HG03571 (cell line): Measurements from ENCODE around the gene GPD1L.
A peak's percentile ranks its signal among the peaks of the same experiment; 100 is the strongest.
"Not testable (repeated sequence)": the region's sequence is repeated elsewhere in the genome, so short reads cannot be mapped to it uniquely, and the experiment has no call there.

Source experiments
- ATAC-seq: cut with Tn5 transposase; IDR thresholded peaks from one replicate; pipeline ENCODE4 v1.9.1; 2021; ENCODE audit not compliant: unreplicated experiment

The GPD1L gene

GRCh38 chr3:32106132-32106928, at the start of gene GPD1L:
GPD1L (plus strand) TSS chr3:32106620; CDS start chr3:32106712, 92 bp downstream.
- peak; percentile 100 for ATAC-seq

- ATAC-seq: not testable (repeated sequence)
Measured at GRCh38 chr3:32058465-32058864, 48.0 kb upstream of the GPD1L start.

DNA sequence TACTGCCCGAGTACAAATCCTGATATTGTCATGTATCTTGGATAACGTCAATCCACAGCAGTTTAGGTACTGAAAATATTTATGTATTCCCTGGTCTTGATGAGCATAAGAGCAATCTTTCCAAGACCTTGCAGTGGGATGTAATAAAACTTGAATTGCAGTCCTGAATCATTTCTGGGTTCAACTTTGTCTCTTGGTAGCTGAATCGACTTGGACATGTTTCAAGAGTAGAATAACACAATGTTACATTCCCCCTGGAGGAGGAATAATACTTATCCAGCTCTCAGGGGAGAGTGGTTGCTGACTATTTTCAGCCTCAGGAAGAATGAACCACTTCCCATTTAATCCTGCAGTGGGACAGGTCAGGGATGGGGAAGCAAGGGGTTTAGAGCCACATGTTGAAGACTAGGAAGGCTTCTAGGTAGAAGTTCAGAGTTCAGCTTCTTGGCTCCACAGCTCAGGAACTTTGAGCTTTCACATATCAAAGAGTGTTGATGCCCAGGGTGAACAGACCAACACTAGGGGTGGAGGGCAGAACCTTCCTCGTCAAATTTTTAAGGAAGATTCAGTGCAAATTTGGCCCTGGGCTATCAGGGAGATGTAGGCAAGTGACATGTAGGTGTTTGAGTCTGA, 43.4 kb upstream of the GPD1L start:
- ATAC-seq: no peak

DNA sequence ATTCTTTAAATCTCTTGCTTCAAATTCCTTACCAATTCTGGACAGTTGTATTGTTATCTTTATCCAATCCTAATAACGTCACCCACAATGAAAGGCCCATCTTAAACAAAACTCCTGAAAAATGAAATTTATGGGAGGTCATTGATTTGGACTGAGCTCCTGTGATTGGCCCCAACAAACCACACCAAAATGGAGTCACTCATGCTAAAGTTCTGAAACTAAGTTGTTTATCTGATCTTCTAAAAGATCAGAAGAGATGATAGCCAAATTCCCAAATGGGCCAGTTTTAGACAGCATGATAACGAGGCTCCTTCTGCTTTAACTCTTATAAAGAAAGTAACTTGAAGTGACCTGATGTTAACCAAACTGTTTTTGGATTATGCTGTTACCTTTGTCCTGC, 39.7 kb upstream of the GPD1L start:
- no peak for ATAC-seq

DNA sequence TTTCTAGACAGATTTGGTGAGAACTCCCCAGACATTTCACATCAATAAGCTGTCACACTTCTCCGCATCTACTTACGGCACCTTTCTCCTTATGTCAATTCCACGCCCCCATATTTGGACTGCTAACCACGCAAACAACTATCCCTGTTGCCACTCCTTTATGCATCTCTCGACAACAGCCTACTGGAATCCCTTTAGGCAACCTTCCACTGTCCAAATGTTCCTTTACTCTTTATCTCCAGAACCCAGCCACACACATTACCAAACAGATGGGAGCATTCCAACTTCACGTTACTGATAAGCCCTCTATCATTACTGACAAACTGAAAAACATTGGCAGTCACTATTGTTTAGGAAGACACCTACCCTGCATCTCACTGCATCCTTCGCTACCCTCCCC, 32.2 kb upstream of the GPD1L start:
- ATAC-seq: not testable (repeated sequence)

DNA sequence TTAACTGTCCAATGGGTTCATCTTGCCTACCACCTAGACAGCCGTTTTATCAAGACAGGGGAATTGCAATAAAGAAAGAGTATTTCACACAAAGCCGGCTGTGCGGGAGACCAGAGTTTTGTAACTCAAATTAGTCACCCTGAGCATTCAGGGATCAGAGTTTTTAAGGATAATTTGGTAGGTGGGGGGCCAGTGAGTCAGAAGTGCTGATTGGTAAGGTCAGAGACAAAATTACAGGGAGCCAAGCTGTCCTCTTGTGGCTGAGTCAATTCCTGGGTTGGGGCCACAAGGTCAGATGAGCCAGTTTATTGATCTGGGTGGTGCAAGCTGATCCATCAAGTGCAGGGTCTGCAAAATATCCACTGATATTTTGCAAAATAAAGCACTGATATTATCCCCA, 29.9 kb upstream of the GPD1L start:
- ATAC-seq: no peak

DNA sequence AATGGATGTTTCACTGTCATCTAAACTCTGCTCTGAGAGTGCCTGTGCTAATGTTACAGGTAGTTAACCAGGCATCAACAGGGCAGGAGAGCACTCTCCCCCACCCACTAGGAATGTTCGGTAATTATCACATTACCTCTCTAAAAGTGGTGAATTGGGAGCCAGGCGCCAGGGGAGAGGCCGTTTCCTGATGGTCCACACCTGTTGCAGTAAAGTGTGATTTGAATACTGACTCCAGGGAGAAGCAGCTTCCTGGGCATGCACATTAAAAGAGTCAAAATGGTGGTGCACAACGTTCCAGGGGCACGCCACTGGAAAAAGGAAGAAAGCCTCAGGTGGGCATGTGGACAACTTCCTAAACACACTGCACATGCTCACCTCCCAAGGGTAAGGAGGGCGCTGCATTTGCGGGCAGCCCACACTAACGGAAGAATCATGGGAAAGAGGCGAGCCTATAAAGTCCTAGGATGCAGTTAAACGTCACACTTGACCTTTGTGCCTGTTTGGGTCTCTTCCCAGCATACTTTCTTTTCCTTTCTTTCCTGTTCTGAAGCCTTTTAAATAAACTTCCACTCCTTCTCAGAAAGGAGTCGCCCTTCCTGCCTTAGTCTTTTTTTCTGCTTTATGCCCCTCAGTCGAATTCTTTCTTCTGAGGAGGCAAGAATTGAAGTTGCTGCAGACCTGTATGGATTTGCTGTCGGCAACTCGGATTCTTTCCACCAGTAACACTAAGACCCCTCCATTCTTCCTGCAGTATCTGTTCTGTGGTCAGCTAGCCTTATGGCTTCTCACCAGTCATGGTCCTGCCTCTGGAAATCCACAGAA, 28.9 kb upstream of the GPD1L start:
- ATAC-seq: no peak

GRCh38 chr3:32078085-32078634, 28.3 kb upstream of the GPD1L start:
- ATAC-seq: no peak

DNA sequence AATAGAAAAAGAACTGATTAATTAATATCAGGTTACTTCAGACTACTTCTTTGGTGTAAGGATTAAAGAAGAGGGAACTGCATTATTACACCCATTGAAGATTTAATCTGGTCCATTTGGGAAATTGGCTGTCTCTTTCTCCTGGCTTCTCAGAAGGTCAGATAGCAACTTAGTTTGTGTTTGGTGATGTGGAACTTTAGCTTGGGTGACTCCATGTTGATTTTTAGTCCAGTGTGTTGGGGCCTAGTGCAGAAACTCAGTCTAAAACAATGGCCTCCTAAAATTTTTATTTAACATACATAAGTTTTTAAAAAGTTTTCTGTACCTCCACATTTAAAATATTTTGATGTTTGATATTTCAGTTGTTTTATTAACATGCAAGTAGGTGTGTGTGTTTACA, 27.6 kb upstream of the GPD1L start:
- no peak for ATAC-seq

- no peak for ATAC-seq
Measured at GRCh38 chr3:32082721-32083120, 23.7 kb upstream of the GPD1L start.

GRCh38 chr3:32083702-32084270, 22.6 kb upstream of the GPD1L start:
- ATAC-seq: no peak

DNA sequence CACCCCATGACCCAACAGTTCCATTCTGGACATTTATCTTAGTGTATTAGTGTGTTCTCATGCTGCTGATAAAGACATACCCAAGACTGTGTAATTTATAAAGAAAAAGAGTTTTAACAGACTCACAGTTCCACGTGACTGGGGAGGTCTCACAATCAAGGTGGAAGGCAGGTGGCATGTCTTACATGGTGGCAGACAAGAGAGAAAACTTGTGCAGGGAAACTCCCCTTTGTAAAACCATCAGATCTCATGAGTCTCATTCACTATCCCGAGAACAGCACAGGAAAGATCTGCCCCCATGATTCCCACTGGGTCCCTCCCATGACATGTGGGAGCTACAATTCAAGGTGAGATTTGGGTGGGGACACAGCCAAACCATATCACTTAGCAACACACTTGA, 21.6 kb upstream of the GPD1L start:
- no peak for ATAC-seq

DNA sequence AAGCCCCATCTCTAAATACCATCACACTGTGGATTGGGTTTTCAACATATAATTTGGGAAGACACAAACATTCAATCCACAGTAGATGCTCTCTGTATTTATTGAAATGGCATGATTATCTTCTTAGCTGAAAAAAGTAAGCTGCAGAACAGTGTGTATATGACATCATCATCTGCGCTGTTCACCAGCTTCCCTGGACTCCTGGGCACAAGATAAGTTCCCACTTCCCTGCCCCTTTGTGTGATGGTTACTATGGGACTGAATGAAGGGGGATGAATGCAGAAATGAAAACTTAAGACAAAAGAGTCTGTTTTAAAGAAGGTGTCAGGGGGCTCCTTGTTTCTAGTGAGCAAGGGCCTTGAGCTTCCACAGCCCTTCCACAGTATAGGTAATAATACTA, 20.0 kb upstream of the GPD1L start:
- no peak for ATAC-seq

GRCh38 chr3:32089476-32089875, 16.9 kb upstream of the GPD1L start:
- no peak for ATAC-seq

DNA sequence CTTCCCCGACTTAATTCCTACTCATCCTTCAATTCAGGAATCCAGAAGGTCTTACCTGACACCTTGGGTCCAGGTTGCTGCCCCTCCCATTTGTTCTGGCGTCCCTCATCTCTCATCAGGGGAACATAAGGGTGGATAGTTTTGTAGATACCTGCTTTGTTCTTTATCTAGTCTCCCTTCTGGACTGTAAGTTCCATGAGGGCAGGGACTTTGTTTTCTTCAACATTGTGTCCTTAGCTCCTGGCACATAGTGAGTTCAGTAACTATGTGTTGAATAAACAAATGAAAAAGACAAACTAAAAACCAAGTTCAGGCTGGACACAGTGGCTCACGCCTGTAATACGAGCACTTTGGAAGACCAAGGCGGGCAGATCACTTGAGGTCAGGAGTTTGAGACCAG, 13.2 kb upstream of the GPD1L start:
- ATAC-seq: no peak

DNA sequence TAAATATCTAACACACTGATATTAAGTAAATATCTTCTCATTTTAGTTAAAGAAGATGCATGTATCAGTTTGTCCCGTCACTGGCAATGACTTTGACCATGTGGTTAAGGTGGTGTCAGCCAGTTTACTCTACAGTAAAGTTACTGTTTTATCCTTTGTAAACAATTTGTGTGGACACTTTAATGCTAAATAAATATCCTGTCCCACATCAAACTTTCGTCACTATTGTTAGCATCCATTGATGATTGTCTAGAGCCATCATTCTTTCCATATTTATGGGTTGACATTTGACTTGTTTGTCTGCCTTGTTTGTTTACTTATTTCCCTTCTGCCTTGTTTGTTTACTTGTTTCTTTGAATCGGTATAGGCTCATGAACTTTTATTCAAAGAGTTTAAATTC, 11.0 kb upstream of the GPD1L start:
- ATAC-seq: no peak

DNA sequence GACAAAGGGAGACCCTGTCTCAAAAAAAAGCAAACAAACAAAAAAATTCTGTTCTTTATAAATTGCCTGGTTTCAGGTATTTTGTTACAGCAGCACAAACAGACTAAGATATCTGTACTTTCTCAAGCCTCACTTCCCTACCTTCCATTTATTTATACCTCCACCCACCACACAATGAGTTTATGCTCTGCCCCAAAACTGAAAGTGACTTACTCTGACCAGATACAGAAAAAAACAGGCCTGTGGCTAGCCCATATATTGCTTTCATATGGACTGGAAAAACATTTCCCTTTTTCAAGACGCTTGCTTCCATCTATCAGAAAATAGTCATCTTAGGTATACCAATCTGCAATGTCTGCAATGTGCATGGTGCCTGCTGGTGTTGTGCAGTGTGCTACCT, 8.7 kb upstream of the GPD1L start:
- ATAC-seq: no peak

GRCh38 chr3:32098528-32098927, 7.9 kb upstream of the GPD1L start:
- no peak for ATAC-seq

GRCh38 chr3:32100465-32100864, 6.0 kb upstream of the GPD1L start:
- no peak for ATAC-seq

GRCh38 chr3:32102289-32102688, 4.1 kb upstream of the GPD1L start:
- no peak for ATAC-seq

- ATAC-seq: no peak
Measured at GRCh38 chr3:32104492-32104891, 1.9 kb upstream of the GPD1L start.
